Psoas muscle (tissue), 8 donors: ENCODE results near the gene CDK14. TPM values are rescaled to one million over a fixed set of nuclear protein-coding genes. Genes with fewer than 3 reads are reported as not detected.

Source experiments
- ATAC-seq, 4 donors: fragments of 200-7000 bp; cut with Tn5 transposase; one replicate each; pipeline ENCODE4 v1.9.1; 2020; ENCODE audit warnings: moderate library complexity in 3 of 4, mild to moderate bottlenecking in 2 of 4
- DNase-seq, 2 donors: peaks; one replicate each; pipeline ENCODE4 v3.0.0-alpha.2; 2020
- H3K27ac ChIP-seq: fragments of 200-600 bp; one replicate; pipeline ENCODE4 v1.8.0; 2022
- H3K27me3 ChIP-seq, 3 donors: fragments of 200-600 bp in 1 of 3; one replicate each; pipeline versions ENCODE4 v1.6.1 to v1.8.0; 2013 to 2022; ENCODE audit warnings: low read length in 2 of 3, mild to moderate bottlenecking in 2 of 3, moderate library complexity in 1 of 3; ENCODE audit not compliant: insufficient read depth in 3 of 3
- H3K36me3 ChIP-seq, 2 donors: fragments of 200-600 bp in 1 of 2; one replicate each; pipeline versions ENCODE4 v1.6.1 to v1.8.0; 2013 to 2022; ENCODE audit warnings: low read depth in 1 of 2, mild to moderate bottlenecking in 1 of 2, moderate library complexity in 1 of 2; ENCODE audit not compliant: insufficient read depth in 1 of 2
- H3K4me1 ChIP-seq: fragments of 200-600 bp; one replicate; pipeline ENCODE4 v1.8.0; 2022
- H3K4me3 ChIP-seq: fragments of 200-600 bp; one replicate; pipeline ENCODE4 v1.8.0; 2022; ENCODE audit warnings: mild to moderate bottlenecking
- H3K9me3 ChIP-seq: fragments of 200-600 bp; one replicate; pipeline ENCODE4 v1.8.0; 2022
- WGBS, 3 donors: extraction: QIAGEN DNeasy Blood & Tissue Kit; methylation state at CpG; one replicate each; pipeline versions ENCODE4 v1.1.6 to v1.1.7; 2013; 5-methylcytosine and 5-hydroxymethylcytosine counted together
- intact Hi-C, 2 donors: fragments of 100-400 bp; cut with DNase I; formaldehyde crosslinking; loops; one replicate each; pipeline versions ENCODE4 v1.11.0 to v1.14.2; 2022
- polyA plus RNA-seq, 3 donors: library from polyadenylated mRNA; stranded (reverse); fragments of 200-250 nt; gene quantifications; one replicate each; pipeline ENCODE4 v1.2.3, GENCODE V29; 2013
- total RNA-seq, 4 donors: library from RNA; stranded (reverse); fragmentation: NEBNext Ultra II Directional in 2 of 4; extraction: Animal tissue kit (Norgen Biotek cat#: 25700) in 2 of 4; gene quantifications; one replicate each; pipeline versions ENCODE4 v1.2.1 to v1.2.4, GENCODE V29; 2021 to 2023
- TF ChIP-seq, protein P1 (sequence below): fragments of 200-600 bp; IDR thresholded peaks from one replicate; pipeline ENCODE4 v1.8.0; 2022; ENCODE audit warnings: antibody characterized with exemption
- donor health status: healthy with polysubstance abuse.
- donor health status: DM: no; HTN: no; CAD: no; lungs with moderate emphysema.
- donor health status: Bipolar disorder and iron deficiency.
- donor health status: healthy.
- donor health status: DM: yes; HTN: yes; CAD: no.
- donor health status: DM: no; HTN: no; CAD: no.
- donor health status: DM: no; HTN: no; CAD: no.
- donor health status: DM: yes; HTN: yes; CAD: no.

The CDK14 gene
- total and polyA plus RNA-seq, 7 donors = 1.7 to 16.6 (median 10.6) TPM

DNA sequence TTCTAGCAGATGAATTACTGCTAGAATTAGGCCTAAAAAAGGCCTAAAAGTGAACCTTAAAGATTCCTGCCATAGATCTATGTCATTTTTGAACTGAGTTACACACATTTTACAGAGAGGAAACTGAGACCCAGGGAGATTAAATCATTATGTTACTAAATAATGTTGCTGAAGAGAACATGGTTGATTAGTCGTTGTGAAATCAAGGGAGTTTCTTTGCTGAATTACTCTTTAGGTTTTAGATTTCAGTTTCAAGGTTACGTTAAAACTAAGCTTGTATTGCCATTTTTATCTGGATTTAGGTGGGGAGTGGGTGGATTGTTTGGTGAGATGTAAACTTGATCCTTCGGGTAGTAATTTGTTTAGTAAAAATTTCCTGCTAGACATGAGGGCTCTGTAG is 21.3 kb downstream of the CDK14 start:
- no peaks in the 10 kb centered on the region for H3K9me3 ChIP-seq
- DNase-seq (no peak), ATAC-seq (no peak)
- no peak overlapping the region for H3K27ac ChIP-seq
- H3K4me3 ChIP-seq = no peak overlapping the region
- TF ChIP-seq, protein P1, sequence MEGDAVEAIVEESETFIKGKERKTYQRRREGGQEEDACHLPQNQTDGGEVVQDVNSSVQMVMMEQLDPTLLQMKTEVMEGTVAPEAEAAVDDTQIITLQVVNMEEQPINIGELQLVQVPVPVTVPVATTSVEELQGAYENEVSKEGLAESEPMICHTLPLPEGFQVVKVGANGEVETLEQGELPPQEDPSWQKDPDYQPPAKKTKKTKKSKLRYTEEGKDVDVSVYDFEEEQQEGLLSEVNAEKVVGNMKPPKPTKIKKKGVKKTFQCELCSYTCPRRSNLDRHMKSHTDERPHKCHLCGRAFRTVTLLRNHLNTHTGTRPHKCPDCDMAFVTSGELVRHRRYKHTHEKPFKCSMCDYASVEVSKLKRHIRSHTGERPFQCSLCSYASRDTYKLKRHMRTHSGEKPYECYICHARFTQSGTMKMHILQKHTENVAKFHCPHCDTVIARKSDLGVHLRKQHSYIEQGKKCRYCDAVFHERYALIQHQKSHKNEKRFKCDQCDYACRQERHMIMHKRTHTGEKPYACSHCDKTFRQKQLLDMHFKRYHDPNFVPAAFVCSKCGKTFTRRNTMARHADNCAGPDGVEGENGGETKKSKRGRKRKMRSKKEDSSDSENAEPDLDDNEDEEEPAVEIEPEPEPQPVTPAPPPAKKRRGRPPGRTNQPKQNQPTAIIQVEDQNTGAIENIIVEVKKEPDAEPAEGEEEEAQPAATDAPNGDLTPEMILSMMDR = no peak
- H3K36me3 ChIP-seq = no peaks in the 10 kb centered on the region
- no peaks in the 10 kb centered on the region for H3K27me3 ChIP-seq
- H3K4me1 ChIP-seq = no peaks in the 10 kb centered on the region
- intact Hi-C loops = no loop called here
- WGBS, 3 donors = 70 to 80% (median 77%) methylated on average over 3 of the region's 3 CpGs

DNA sequence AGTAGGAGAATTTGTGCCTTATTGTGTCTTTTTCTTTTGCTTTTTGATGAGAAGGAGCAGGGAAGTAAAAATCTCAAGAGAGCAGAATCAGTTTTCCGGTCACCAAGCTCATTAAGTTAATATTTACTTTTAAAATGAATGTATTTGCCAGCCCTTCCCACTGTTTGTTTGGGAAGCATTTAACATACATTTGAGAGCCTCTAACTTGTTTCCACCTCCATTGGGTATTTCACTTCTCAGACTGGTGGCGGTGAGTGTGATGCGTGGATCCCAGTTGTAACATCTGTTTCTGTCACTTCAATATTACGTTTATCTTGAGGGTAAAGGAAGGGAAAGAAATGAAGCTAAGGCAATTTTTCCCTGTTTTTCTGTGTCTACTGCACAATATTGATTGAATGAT is 22.8 kb downstream of the CDK14 start:
- ATAC-seq (no peak), DNase-seq (no peak)
- 68 to 77% (median 76%) methylated on average over 4 of the region's 4 CpGs for WGBS, 3 donors
- Histone ChIP-seq H3K4me3 (no peak overlapping the region), H3K9me3 (no peaks in the 10 kb centered on the region), H3K36me3 (no peaks in the 10 kb centered on the region), H3K27me3 (no peaks in the 10 kb centered on the region), H3K27ac (no peak overlapping the region), H3K4me1 (peaks cover 1% of the 10 kb centered on the region)
- TF ChIP-seq, protein P1 = no peak
- intact Hi-C loops = no loop called here

DNA sequence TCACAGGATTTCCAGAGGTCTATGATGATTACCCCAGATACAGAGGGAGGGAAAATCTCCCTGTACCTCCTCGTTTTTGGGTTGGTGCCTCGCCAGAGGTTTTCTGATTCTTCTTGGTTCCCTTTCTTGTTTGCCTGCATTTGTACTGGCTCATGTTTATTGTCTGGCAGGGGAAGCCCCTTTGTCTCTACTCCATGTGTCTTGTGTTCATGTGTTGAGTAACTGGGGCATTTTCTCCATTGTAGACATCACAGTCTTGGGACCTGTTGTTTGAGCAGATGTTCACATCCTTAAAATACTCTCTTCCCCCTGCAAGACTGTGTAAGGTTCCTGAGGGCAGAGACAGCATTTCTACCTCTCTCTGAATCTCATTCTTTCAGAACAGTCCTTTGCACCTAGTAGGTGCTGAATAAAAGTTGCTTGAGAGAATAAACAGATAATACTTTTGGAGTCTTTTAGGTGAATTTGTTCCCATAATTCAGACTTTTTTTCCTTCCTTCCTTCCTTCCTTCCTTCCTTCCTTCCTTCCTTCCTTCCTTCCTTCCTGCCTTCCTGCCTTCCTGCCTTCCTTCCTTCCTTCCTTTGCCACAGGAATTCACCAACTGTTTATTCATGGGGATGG is 25.1 kb downstream of the CDK14 start:
- ATAC-seq (no peak), DNase-seq (no peak)
- H3K4me3 ChIP-seq = no peak overlapping the region
- H3K4me1 ChIP-seq = peaks cover 9% of the 10 kb centered on the region
- H3K9me3 ChIP-seq = no peaks in the 10 kb centered on the region
- no peaks in the 10 kb centered on the region for H3K27me3 ChIP-seq
- TF ChIP-seq, protein P1 = no peak
- intact Hi-C loops = no loop called here
- 56 to 75% (median 60%) methylated on average over 2 of the region's 2 CpGs for WGBS, 3 donors
- H3K27ac ChIP-seq = no peak overlapping the region
- no peaks in the 10 kb centered on the region for H3K36me3 ChIP-seq

DNA sequence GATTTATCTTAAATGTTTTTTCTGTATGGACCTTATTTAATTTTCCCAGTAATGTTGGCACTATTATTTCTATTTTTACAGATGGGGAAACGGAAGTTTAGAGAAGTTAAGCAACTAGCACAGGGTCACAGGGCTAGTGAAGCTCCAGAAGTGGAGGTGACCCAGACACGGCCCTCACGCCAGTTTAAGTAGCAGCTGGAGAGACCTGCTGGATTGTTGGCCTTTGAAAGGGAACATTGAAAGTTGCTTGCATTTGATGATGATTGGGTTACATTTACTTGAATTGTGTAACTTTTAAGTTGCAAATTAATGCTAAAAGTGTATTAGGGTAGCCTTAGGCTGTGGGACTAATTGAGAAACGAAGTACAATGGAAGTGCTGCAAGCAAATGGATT is 25.6 kb downstream of the CDK14 start:
- no peak for ATAC-seq
- H3K27ac ChIP-seq = no peak overlapping the region
- WGBS, 3 donors = 47 to 71% (median 51%) methylated on average over 4 of the region's 4 CpGs
- H3K36me3 ChIP-seq = no peaks in the 10 kb centered on the region
- peaks cover 9% of the 10 kb centered on the region for H3K4me1 ChIP-seq
- intact Hi-C loops = no loop called here
- H3K9me3 ChIP-seq = no peaks in the 10 kb centered on the region
- H3K4me3 ChIP-seq = no peak overlapping the region
- DNase-seq = no peak
- no peaks in the 10 kb centered on the region for H3K27me3 ChIP-seq
- TF ChIP-seq, protein P1 = no peak

DNA sequence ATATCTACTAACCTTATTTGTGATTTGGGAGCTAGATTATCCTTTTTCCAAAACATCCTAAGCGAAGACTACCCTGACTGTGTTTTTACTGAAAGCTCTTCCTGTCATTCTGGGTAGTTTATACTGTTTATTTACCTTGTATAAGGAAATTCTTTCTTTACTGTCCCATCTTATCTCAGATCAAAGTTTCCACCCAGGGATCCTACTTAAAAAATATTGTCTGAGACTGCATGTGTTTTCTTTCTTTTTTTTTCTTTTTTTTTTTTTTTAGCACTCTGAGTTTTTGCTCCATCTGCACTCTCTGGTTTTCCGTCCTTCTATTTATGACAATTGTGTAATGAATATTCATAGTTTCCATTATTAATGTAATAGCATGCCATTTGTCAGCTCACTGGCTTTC is 26.5 kb downstream of the CDK14 start:
- H3K36me3 ChIP-seq = no peaks in the 10 kb centered on the region
- no peaks in the 10 kb centered on the region for H3K9me3 ChIP-seq
- intact Hi-C loops = no loop called here
- H3K4me1 ChIP-seq = peaks cover 9% of the 10 kb centered on the region
- H3K27ac ChIP-seq = no peak overlapping the region
- no peak overlapping the region for H3K4me3 ChIP-seq
- DNase-seq (no peak), ATAC-seq (no peak)
- 91 to 95% (median 91%) methylated on average over 2 of the region's 2 CpGs for WGBS, 3 donors
- TF ChIP-seq, protein P1 = no peak
- H3K27me3 ChIP-seq = no peaks in the 10 kb centered on the region
